H1 (cell line): ENCODE results near the gene ARHGAP26. TPM values are rescaled to one million over a fixed set of nuclear protein-coding genes. Genes with fewer than 3 reads are reported as not detected.

Source experiments
- BCL11A ChIP-seq, 2 experiments: IDR thresholded peaks; one replicate each; pipeline ENCODE4 v1.6.1; 2011; ENCODE audit warnings: low read depth in 2 of 2, low read length in 2 of 2, mild to moderate bottlenecking in 2 of 2
- CHD1 ChIP-seq: IDR thresholded peaks from 2 replicates; pipeline ENCODE4 v1.6.1; 2012; ENCODE audit warnings: low read depth, low read length, improper control_type of control experiment
- RBBP5 ChIP-seq: IDR thresholded peaks from 2 replicates; pipeline ENCODE4 v1.7.1; 2012; ENCODE audit warnings: low read depth, mild to moderate bottlenecking, inconsistent platforms, low read length, moderate library complexity, borderline replicate concordance
- RFX5 ChIP-seq: IDR thresholded peaks from 2 replicates; pipeline ENCODE4 v1.6.1; 2011; ENCODE audit warnings: low read depth, low read length, improper control_type of control experiment, borderline replicate concordance
- SIRT6 ChIP-seq: IDR thresholded peaks from one replicate; pipeline ENCODE4 v1.7.1; 2012; ENCODE audit warnings: low read length, inconsistent platforms
- TEAD4 ChIP-seq: IDR thresholded peaks from 2 replicates; pipeline ENCODE4 v1.6.1; 2012; ENCODE audit warnings: low read depth, low read length, inconsistent platforms, mixed read lengths
- polyA plus RNA-seq, 7 experiments: library from polyadenylated mRNA; depleted of rRNA in 3 of 7; stranded (reverse) in 5 of 7; unstranded in 2 of 7; fragments of >200 nt in 5 of 7; fragments of 200-250 nt in 2 of 7; gene quantifications; 1 replicate in 5 of 7; 2 replicates in 1 of 7; 4 replicates in 1 of 7; pipeline versions ENCODE4 v1.2.1 to v1.2.3, GENCODE V29; 2011 to 2013; ENCODE audit warnings: missing spikeins in 2 of 7, mixed read lengths in 2 of 7
- total RNA-seq: library from RNA; stranded (reverse); fragmentation: NEBNext Ultra II Directional; extraction: Animal tissue kit (Norgen Biotek cat#: 25700); gene quantifications from 2 replicates; pipeline ENCODE4 v1.2.1, GENCODE V29; 2021
- TF ChIP-seq, protein P1 (sequence below): IDR thresholded peaks from 2 replicates; pipeline ENCODE4 v1.6.1; 2012; ENCODE audit warnings: inconsistent platforms

The ARHGAP26 gene
- total and polyA plus RNA-seq, 2 of the 8 experiments (the other 6 are each of a cell fraction or from before 2014, with no cell fraction given), result 7.1 to 24.8 TPM

- TF ChIP-seq BCL11A (IDR thresholded peaks at IDR 0.05; ENCODE audit: low read depth in 2 of 2, low read length in 2 of 2) (no peak), SIRT6 (no peak), RFX5 (no peak), TEAD4 (no peak), RBBP5 (no peak), CHD1 (no peak)
- TF ChIP-seq, protein P1, sequence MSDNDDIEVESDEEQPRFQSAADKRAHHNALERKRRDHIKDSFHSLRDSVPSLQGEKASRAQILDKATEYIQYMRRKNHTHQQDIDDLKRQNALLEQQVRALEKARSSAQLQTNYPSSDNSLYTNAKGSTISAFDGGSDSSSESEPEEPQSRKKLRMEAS, result no peak
Observed at GRCh38 chr5:142966121-142966420, 195.9 kb downstream of the ARHGAP26 start (continued).
